Peyer's patch (tissue), 4 donors: ENCODE results near the gene N4BP3.

Experiments
- POLR2A ChIP-seq, 2 donors: fragments of 450-650 bp; IDR thresholded peaks; one replicate each; pipeline ENCODE4 v1.5.1; 2017; ENCODE audit warnings: antibody characterized with exemption in 2 of 2, mild to moderate bottlenecking in 2 of 2, moderate library complexity in 2 of 2
- TF ChIP-seq, protein P1 (sequence below), 6 experiments: fragments of 450-650 bp in 4 of 6; fragments of 200-600 bp in 2 of 6; sonication (generic) in 1 of 6; IDR thresholded peaks; one replicate each; pipeline ENCODE4 v1.5.1; 2017 to 2019; ENCODE audit warnings: antibody characterized with exemption in 6 of 6, mild to moderate bottlenecking in 3 of 6, moderate library complexity in 1 of 6

DNA sequence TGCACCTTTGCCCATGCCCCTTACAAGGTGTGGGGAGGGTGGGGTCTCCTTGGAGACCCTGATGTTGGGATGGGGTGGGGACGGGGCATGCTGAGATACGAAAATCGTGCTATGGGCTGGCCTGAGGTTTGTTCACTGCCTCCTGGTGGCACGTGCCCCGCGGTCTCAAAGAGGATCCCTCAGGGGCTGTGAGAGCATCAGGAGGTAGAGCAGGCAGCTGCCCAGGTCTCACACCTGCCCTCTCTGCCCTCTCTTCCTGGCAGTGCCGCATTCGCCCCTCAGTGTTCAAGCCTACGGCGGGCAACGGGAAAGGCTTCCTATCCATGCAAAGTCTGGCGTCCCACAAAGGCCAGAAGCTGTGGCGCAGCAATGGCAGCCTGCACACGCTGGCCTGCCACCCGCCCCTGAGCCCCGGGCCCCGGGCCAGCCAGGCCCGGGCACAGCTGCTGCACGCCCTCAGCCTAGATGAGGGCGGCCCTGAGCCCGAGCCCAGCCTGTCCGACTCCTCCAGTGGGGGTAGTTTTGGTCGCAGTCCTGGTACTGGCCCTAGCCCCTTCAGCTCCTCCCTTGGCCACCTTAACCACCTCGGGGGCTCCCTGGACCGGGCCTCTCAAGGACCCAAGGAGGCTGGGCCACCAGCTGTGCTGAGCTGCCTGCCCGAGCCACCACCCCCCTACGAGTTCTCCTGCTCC lies 6.7 kb downstream of the N4BP3 start:
- TF ChIP-seq, protein P1, sequence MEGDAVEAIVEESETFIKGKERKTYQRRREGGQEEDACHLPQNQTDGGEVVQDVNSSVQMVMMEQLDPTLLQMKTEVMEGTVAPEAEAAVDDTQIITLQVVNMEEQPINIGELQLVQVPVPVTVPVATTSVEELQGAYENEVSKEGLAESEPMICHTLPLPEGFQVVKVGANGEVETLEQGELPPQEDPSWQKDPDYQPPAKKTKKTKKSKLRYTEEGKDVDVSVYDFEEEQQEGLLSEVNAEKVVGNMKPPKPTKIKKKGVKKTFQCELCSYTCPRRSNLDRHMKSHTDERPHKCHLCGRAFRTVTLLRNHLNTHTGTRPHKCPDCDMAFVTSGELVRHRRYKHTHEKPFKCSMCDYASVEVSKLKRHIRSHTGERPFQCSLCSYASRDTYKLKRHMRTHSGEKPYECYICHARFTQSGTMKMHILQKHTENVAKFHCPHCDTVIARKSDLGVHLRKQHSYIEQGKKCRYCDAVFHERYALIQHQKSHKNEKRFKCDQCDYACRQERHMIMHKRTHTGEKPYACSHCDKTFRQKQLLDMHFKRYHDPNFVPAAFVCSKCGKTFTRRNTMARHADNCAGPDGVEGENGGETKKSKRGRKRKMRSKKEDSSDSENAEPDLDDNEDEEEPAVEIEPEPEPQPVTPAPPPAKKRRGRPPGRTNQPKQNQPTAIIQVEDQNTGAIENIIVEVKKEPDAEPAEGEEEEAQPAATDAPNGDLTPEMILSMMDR (IDR thresholded peaks at IDR 0.05), result no peak
- no peak for TF ChIP-seq POLR2A (IDR thresholded peaks at IDR 0.05)
